IMR-90 (cell line): ENCODE data around the gene IKBKE. TPM values are rescaled to one million over a fixed set of nuclear protein-coding genes. Genes with fewer than 3 reads are reported as not detected.

Experiments used
- ATAC-seq: fragments of 200-7000 bp; cut with Tn5 transposase; 2 replicates; pipeline ENCODE4 v1.9.1; 2020; ENCODE audit warnings: low read depth, mild to moderate bottlenecking, moderate library complexity
- BruUV-seq: library from RNA; stranded (reverse); fragments of 400-500 nt; replicated peaks from 2 replicates; lab custom pipeline; 2021; lab: Mats Ljungman, UMichigan
- CTCF ChIA-PET: fragments of 300-600 bp; formaldehyde crosslinking; extraction: SDS; loops from one replicate; lab custom pipeline; 2021; ENCODE audit warnings: antibody characterized with exemption; lab: Yijun Ruan, JAX
- POLR2A ChIA-PET: fragments of 300-600 bp; sonication (Branson Sonifier 250); formaldehyde crosslinking; loops from one replicate; lab custom pipeline; 2022; ENCODE audit warnings: antibody characterized with exemption; ENCODE audit not compliant: unreplicated experiment; lab: Charles Lee
- DNase-seq: peaks from one replicate; pipeline ENCODE4 v3.0.0; 2013
- H2AFZ ChIP-seq: replicated peaks from 2 replicates; pipeline ENCODE3; 2013; ENCODE audit warnings: low read length, mild to moderate bottlenecking; ENCODE audit not compliant: poor library complexity
- H2AK5ac ChIP-seq: 2 replicates; pipeline ENCODE4 v1.6.1; 2013; ENCODE audit warnings: low read depth, low read length, inconsistent platforms
- H2AK9ac ChIP-seq: replicated peaks from 2 replicates; pipeline ENCODE3; 2013; ENCODE audit warnings: mild to moderate bottlenecking, low read depth, low read length, moderate library complexity; ENCODE audit not compliant: poor library complexity
- H2BK120ac ChIP-seq: 2 replicates; pipeline ENCODE4 v1.6.1; 2013; ENCODE audit warnings: low read depth, low read length, inconsistent platforms
- H2BK15ac ChIP-seq: 3 replicates; pipeline ENCODE4 v1.6.1; 2013; ENCODE audit warnings: low read depth, low read length, inconsistent platforms
- H2BK20ac ChIP-seq: 2 replicates; pipeline ENCODE4 v1.6.1; 2013; ENCODE audit warnings: low read depth, mild to moderate bottlenecking, inconsistent platforms, low read length, moderate library complexity
- H2BK5ac ChIP-seq: 2 replicates; pipeline ENCODE4 v1.6.1; 2013; ENCODE audit warnings: mild to moderate bottlenecking, low read depth, low read length, inconsistent platforms; ENCODE audit not compliant: poor library complexity, severe bottlenecking
- H3K14ac ChIP-seq: replicated peaks from 2 replicates; pipeline ENCODE4 v1.6.1; 2013; ENCODE audit warnings: low read depth, low read length, inconsistent platforms
- H3K18ac ChIP-seq: 2 replicates; pipeline ENCODE4 v1.6.1; 2013; ENCODE audit warnings: low read depth, low read length, control low read depth
- H3K23ac ChIP-seq: 2 replicates; pipeline ENCODE4 v1.6.1; 2013; ENCODE audit warnings: low read depth, low read length, inconsistent platforms
- H3K27ac ChIP-seq: 2 replicates; pipeline ENCODE4 v1.5.1; 2013; ENCODE audit warnings: mild to moderate bottlenecking, control low read depth, low read length; ENCODE audit not compliant: insufficient read depth
- H3K27me3 ChIP-seq: 2 replicates; pipeline ENCODE4 v1.6.1; 2013; ENCODE audit warnings: low read length; ENCODE audit not compliant: control insufficient read depth, insufficient read depth
- H3K36me3 ChIP-seq: 2 replicates; pipeline ENCODE4 v1.6.1; 2013; ENCODE audit warnings: low read length, mixed read lengths; ENCODE audit not compliant: control insufficient read depth, insufficient read depth
- H3K4ac ChIP-seq: 2 replicates; pipeline ENCODE4 v1.6.1; 2013; ENCODE audit warnings: low read depth, low read length, inconsistent platforms
- H3K4me1 ChIP-seq: 2 replicates; pipeline ENCODE4 v1.6.1; 2013; ENCODE audit warnings: low read length, mixed read lengths; ENCODE audit not compliant: control insufficient read depth, insufficient read depth
- H3K4me2 ChIP-seq: 2 replicates; pipeline ENCODE4 v1.6.1; 2013; ENCODE audit warnings: low read depth, mild to moderate bottlenecking, control low read depth, low read length, moderate library complexity
- H3K4me3 ChIP-seq: 2 replicates; pipeline ENCODE4 v1.5.1; 2013; ENCODE audit warnings: low read depth, mild to moderate bottlenecking, control low read depth, low read length, moderate library complexity; ENCODE audit not compliant: insufficient read depth
- H3K56ac ChIP-seq: 2 replicates; pipeline ENCODE4 v1.6.1; 2013; ENCODE audit warnings: low read length, inconsistent platforms; ENCODE audit not compliant: insufficient read depth; ENCODE audit errors: extremely low read depth
- H3K79me1 ChIP-seq, 2 experiments: 2 replicates each; pipeline ENCODE4 v1.6.1; 2013; ENCODE audit warnings: low read length in 2 of 2, inconsistent platforms in 1 of 2, low read depth in 1 of 2
- H3K9ac ChIP-seq: 2 replicates; pipeline ENCODE4 v1.6.1; 2013; ENCODE audit warnings: low read depth, low read length, control low read depth
- H3K9me1 ChIP-seq: 2 replicates; pipeline ENCODE4 v1.6.1; 2013; ENCODE audit warnings: low read length, inconsistent platforms; ENCODE audit not compliant: insufficient read depth
- H3K9me3 ChIP-seq: 2 replicates; pipeline ENCODE4 v1.6.1; 2013; ENCODE audit warnings: low read length; ENCODE audit not compliant: control insufficient read depth, insufficient read depth
- H4K20me1 ChIP-seq: 2 replicates; pipeline ENCODE4 v1.6.1; 2013; ENCODE audit warnings: low read length, inconsistent platforms; ENCODE audit not compliant: insufficient read depth
- H4K5ac ChIP-seq: 2 replicates; pipeline ENCODE4 v1.6.1; 2013; ENCODE audit warnings: mild to moderate bottlenecking, low read depth, low read length, control low read depth
- H4K8ac ChIP-seq, 2 experiments: 2 replicates each; pipeline ENCODE4 v1.6.1; 2013; ENCODE audit warnings: low read depth in 2 of 2, low read length in 2 of 2, control low read depth in 1 of 2, inconsistent platforms in 1 of 2
- H4K91ac ChIP-seq: 2 replicates; pipeline ENCODE4 v1.6.1; 2013; ENCODE audit warnings: low read depth, low read length, inconsistent platforms; ENCODE audit not compliant: insufficient read depth
- CHD1 ChIP-seq: IDR thresholded peaks from 2 replicates; pipeline ENCODE4 v1.6.1; 2012; ENCODE audit warnings: low read depth, low read length, improper control_type of control experiment
- WGBS, 2 experiments: methylation state at CpG; one replicate each; pipeline versions ENCODE4 v1.1.5 to v1.1.7; 2013; ENCODE audit warnings: missing lambda C conversion rate in 2 of 2; ENCODE audit not compliant: insufficient read length in 1 of 2; ENCODE audit errors: extremely low coverage in 2 of 2; 5-methylcytosine and 5-hydroxymethylcytosine counted together
- dilution Hi-C: fragments of 300-500 bp; cut with HindIII; formaldehyde crosslinking; loops from one replicate; pipeline ENCODE4 v1.14.3; 2018; ENCODE audit warnings: low sequenced_read_pairs; ENCODE audit not compliant: unreplicated experiment
- in situ Hi-C: fragments of 300-500 bp; cut with MboI; formaldehyde crosslinking; loops from 3 replicates; pipeline ENCODE4 v1.14.3; 2019; ENCODE audit warnings: low sequenced_read_pairs, inconsistent platforms, mixed read lengths
- intact Hi-C: fragments of 100-400 bp; cut with micrococcal nuclease; formaldehyde crosslinking; loops from 2 replicates; pipeline ENCODE4 v1.10.0; 2022
- polyA plus RNA-seq, 3 experiments: library from polyadenylated mRNA; depleted of rRNA; stranded (reverse); fragments of >200 nt; gene quantifications; 2 replicates each; pipeline ENCODE4 v1.2.3, GENCODE V29; 2012; ENCODE audit warnings: low replicate concordance in 1 of 3
- total RNA-seq: library from RNA; depleted of rRNA; stranded (reverse); fragments of >200 nt; gene quantifications from 2 replicates; pipeline ENCODE4 v1.2.3, GENCODE V29; 2012

Gene IKBKE
- total and polyA plus RNA-seq, 2 of the 4 experiments (the other 2 are of a cell fraction): 20.3 to 24.0 TPM

GRCh38 chr1:206427291-206427690 lies 43.0 kb upstream of the IKBKE start:
- Histone ChIP-seq H3K36me3 (peaks cover 20% of the 10 kb centered on the region), H3K27ac (no peak overlapping the region), H3K9me1 (peaks cover 14% of the 10 kb centered on the region), H3K23ac (no peak overlapping the region), H3K14ac (no peak overlapping the region), H2AK5ac (no peak overlapping the region), H3K18ac (no peak overlapping the region), H4K91ac (no peak overlapping the region), H3K4me1 (peaks cover 12% of the 10 kb centered on the region), H3K4ac (no peak overlapping the region), H3K56ac (no peak overlapping the region), H2BK120ac (no peak overlapping the region), H2AK9ac (no peak overlapping the region), H2BK15ac (no peak overlapping the region), H3K4me2 (no peak overlapping the region), H3K4me3 (no peak overlapping the region), H4K8ac (no peak overlapping the region), H3K79me1 (peaks cover 0 to 4% of the 10 kb centered on the region in 2 experiments; a peak in 1 of 4 replicates), H4K20me1 (peaks cover 15% of the 10 kb centered on the region; the same call in 1 of the 2 replicates), H4K5ac (no peak overlapping the region), H2AFZ (no peak overlapping the region), H3K9ac (no peak overlapping the region), H2BK5ac (no peak overlapping the region), H2BK20ac (no peak overlapping the region), H3K9me3 (no peaks in the 10 kb centered on the region), H3K27me3 (no peaks in the 10 kb centered on the region)
- intact Hi-C loops (no loop called here), in situ Hi-C loops (no loop called here), dilution Hi-C loops (no loop called here)
- no TSS peak for BruUV-seq
- ATAC-seq: no peak
- no peak for DNase-seq
- ChIA-PET CTCF (no interaction called here), POLR2A (no interaction called here)
- no peak for TF ChIP-seq CHD1
- 80% methylated on average over 1 of the region's 6 CpGs; no CpG with 5 or more reads in 1 of the 2 experiments for WGBS, 2 experiments
